ENCODE data around the gene GALK2. TPM values are rescaled to one million over a fixed set of nuclear protein-coding genes. Genes with fewer than 3 reads are reported as not detected.

GALK2 gene
- total and polyA plus RNA-seq, 2 of the 4 experiments (the other 2 are of a cell fraction) = 27.0 to 63.6 TPM

DNA sequence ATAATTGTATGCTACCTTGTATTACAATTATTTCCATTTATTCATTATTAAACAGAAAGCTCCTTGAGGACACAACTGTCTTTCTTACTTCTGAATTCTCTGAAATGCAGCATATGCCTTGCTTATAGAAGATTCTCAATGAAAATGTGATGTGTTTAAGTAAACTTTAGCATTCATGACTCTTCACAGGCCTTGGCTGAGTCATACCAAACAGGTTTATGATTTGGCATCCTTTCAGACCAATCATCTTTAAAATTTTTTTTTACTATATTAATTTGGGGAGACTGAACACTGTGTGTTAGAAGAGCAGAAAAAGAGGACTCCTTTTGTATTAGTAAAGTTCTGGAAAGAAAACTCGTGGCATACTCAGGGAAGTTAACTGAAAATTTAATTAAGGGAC lies 6.4 kb upstream of the GALK2 start (continued):
- no peak for TF ChIP-seq MAZ (IDR thresholded peaks at IDR 0.05; ENCODE audit: borderline replicate concordance, low read depth, low read length)
- TF ChIP-seq RFX5 (IDR thresholded peaks at IDR 0.05; ENCODE audit: low read depth, low read length) = no peak
- TF ChIP-seq, protein P1, sequence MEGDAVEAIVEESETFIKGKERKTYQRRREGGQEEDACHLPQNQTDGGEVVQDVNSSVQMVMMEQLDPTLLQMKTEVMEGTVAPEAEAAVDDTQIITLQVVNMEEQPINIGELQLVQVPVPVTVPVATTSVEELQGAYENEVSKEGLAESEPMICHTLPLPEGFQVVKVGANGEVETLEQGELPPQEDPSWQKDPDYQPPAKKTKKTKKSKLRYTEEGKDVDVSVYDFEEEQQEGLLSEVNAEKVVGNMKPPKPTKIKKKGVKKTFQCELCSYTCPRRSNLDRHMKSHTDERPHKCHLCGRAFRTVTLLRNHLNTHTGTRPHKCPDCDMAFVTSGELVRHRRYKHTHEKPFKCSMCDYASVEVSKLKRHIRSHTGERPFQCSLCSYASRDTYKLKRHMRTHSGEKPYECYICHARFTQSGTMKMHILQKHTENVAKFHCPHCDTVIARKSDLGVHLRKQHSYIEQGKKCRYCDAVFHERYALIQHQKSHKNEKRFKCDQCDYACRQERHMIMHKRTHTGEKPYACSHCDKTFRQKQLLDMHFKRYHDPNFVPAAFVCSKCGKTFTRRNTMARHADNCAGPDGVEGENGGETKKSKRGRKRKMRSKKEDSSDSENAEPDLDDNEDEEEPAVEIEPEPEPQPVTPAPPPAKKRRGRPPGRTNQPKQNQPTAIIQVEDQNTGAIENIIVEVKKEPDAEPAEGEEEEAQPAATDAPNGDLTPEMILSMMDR (conservative IDR thresholded peaks at IDR 0.05; ENCODE audit: low read depth, low read length) = no peak
- no peak for TF ChIP-seq POLR2A (IDR thresholded peaks at IDR 0.05; ENCODE audit: low read depth, low read length)
- TF ChIP-seq NFE2L2 (IDR thresholded peaks at IDR 0.05; ENCODE audit: low read depth, low read length) = no peak

DNA sequence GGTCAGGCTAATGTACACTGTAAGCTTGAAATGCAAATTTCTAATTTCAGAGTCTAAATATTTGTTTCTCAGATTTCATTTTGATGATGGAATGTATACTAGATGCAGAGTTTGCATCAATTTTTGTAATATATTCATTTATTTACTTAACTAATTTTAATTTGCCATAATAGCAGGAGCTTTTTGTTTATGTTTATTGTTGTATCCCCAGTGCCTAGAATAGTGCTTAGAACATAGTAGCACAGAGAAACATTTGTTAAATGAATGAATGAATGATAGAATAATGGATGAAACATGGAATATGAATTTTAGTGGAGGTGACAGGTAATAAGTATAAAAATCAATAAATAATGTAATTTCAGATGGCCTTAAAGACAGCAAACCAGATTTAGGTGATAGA lies 5.2 kb upstream of the GALK2 start:
- H3K27ac ChIP-seq (ENCODE audit: insufficient read depth, low read length) = no peak overlapping the region
- dilution Hi-C loops (cut with HindIII; ENCODE audit: low sequenced_read_pairs, unreplicated experiment) = no loop called here
- no peak overlapping the region for H3K56ac ChIP-seq (ENCODE audit: extremely low read depth, insufficient read depth, low read length)
- no peaks in the 10 kb centered on the region for H3K4me1 ChIP-seq (ENCODE audit: control insufficient read depth, insufficient read depth, low read length)
- H4K20me1 ChIP-seq (ENCODE audit: insufficient read depth, low read length) = no peaks in the 10 kb centered on the region
- H3K27me3 ChIP-seq (ENCODE audit: control insufficient read depth, insufficient read depth, low read length) = no peaks in the 10 kb centered on the region
- H3K9me3 ChIP-seq (ENCODE audit: control insufficient read depth, insufficient read depth, low read length) = no peaks in the 10 kb centered on the region
- H2BK15ac ChIP-seq (ENCODE audit: low read depth, low read length) = no peak overlapping the region
- H2AK5ac ChIP-seq (ENCODE audit: low read depth, low read length) = no peak overlapping the region
- no peak overlapping the region for H3K4me2 ChIP-seq (ENCODE audit: low read depth, low read length)
- no peak overlapping the region for H3K23ac ChIP-seq (ENCODE audit: low read depth, low read length)
- no peak overlapping the region for H3K4ac ChIP-seq (ENCODE audit: low read depth, low read length)
- H3K14ac ChIP-seq (replicated peaks; ENCODE audit: low read depth, low read length) = no peak overlapping the region
- H2BK120ac ChIP-seq (ENCODE audit: low read depth, low read length) = no peak overlapping the region
- H3K18ac ChIP-seq (ENCODE audit: low read depth, low read length) = no peak overlapping the region
- in situ Hi-C loops (cut with MboI; ENCODE audit: low sequenced_read_pairs) = no loop called here
- CTCF ChIA-PET = no interaction called here
- no TSS peak for BruUV-seq (replicated peaks)
- no peak overlapping the region for H2AFZ ChIP-seq (replicated peaks; ENCODE audit: low read length, poor library complexity)
- H4K91ac ChIP-seq (ENCODE audit: insufficient read depth, low read depth, low read length) = no peak overlapping the region
- H3K9me1 ChIP-seq (ENCODE audit: insufficient read depth, low read length) = 0 out of 2 replicates have a peak, but pooled peaks cover 3% of the 10 kb centered on the region
- H4K5ac ChIP-seq (ENCODE audit: low read depth, low read length) = no peak overlapping the region
- H3K36me3 ChIP-seq (ENCODE audit: control insufficient read depth, insufficient read depth, low read length) = peaks cover 5% of the 10 kb centered on the region
- POLR2A ChIA-PET (ENCODE audit: unreplicated experiment) = no interaction called here
- ATAC-seq (ENCODE audit: low read depth) = no peak
- H2BK5ac ChIP-seq (ENCODE audit: low read depth, low read length, poor library complexity, severe bottlenecking) = no peak overlapping the region
- H3K9ac ChIP-seq (ENCODE audit: low read depth, low read length) = no peak overlapping the region
- H4K8ac ChIP-seq (ENCODE audit: low read depth in 2 of 2, low read length in 2 of 2) = no peak overlapping the region
- no peak overlapping the region for H2BK20ac ChIP-seq (ENCODE audit: low read depth, low read length)
- intact Hi-C loops (cut with micrococcal nuclease) = loop anchor here (5.0 kb wide), 1 partner anchor 32 kb away; no protein-coding TSS in a partner anchor
- H3K4me3 ChIP-seq (ENCODE audit: insufficient read depth, low read depth, low read length) = no peak overlapping the region
- no peak for DNase-seq
- no peak overlapping the region for H2AK9ac ChIP-seq (replicated peaks; ENCODE audit: low read depth, low read length, poor library complexity)
- peaks cover 14 to 17% of the 10 kb centered on the region in 2 experiments for H3K79me1 ChIP-seq (ENCODE audit: low read depth in 1 of 2, low read length in 2 of 2)
- TF ChIP-seq POLR2A (IDR thresholded peaks at IDR 0.05; ENCODE audit: low read depth, low read length) = no peak
- TF ChIP-seq MXI1 (IDR thresholded peaks at IDR 0.05; ENCODE audit: borderline replicate concordance, low read depth, low read length) = no peak
- TF ChIP-seq RCOR1 (IDR thresholded peaks at IDR 0.05; ENCODE audit: insufficient replicate concordance, low read length) = no peak
- no peak for TF ChIP-seq MAZ (IDR thresholded peaks at IDR 0.05; ENCODE audit: borderline replicate concordance, low read depth, low read length)
- TF ChIP-seq CHD1 (IDR thresholded peaks at IDR 0.05; ENCODE audit: low read depth, low read length) = no peak
- no peak for TF ChIP-seq NFE2L2 (IDR thresholded peaks at IDR 0.05; ENCODE audit: low read depth, low read length)
- no peak for TF ChIP-seq MAFK (IDR thresholded peaks at IDR 0.05; ENCODE audit: low read depth, low read length)
- TF ChIP-seq RFX5 (IDR thresholded peaks at IDR 0.05; ENCODE audit: low read depth, low read length) = no peak
- TF ChIP-seq, protein P2, sequence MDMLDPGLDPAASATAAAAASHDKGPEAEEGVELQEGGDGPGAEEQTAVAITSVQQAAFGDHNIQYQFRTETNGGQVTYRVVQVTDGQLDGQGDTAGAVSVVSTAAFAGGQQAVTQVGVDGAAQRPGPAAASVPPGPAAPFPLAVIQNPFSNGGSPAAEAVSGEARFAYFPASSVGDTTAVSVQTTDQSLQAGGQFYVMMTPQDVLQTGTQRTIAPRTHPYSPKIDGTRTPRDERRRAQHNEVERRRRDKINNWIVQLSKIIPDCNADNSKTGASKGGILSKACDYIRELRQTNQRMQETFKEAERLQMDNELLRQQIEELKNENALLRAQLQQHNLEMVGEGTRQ (IDR thresholded peaks at IDR 0.05; ENCODE audit: low read depth, low read length) = no peak
- no peak for TF ChIP-seq BHLHE40 (IDR thresholded peaks at IDR 0.05; ENCODE audit: low read depth, low read length)
- TF ChIP-seq, protein P1 (conservative IDR thresholded peaks at IDR 0.05; ENCODE audit: low read depth, low read length) = no peak
- TF ChIP-seq FOS (IDR thresholded peaks at IDR 0.05; ENCODE audit: low read depth, low read length) = no peak
- TF ChIP-seq RAD21 (IDR thresholded peaks at IDR 0.05; ENCODE audit: low read length) = no peak
